ENCODE data around the gene UAP1L1.

UAP1L1 gene

DNA sequence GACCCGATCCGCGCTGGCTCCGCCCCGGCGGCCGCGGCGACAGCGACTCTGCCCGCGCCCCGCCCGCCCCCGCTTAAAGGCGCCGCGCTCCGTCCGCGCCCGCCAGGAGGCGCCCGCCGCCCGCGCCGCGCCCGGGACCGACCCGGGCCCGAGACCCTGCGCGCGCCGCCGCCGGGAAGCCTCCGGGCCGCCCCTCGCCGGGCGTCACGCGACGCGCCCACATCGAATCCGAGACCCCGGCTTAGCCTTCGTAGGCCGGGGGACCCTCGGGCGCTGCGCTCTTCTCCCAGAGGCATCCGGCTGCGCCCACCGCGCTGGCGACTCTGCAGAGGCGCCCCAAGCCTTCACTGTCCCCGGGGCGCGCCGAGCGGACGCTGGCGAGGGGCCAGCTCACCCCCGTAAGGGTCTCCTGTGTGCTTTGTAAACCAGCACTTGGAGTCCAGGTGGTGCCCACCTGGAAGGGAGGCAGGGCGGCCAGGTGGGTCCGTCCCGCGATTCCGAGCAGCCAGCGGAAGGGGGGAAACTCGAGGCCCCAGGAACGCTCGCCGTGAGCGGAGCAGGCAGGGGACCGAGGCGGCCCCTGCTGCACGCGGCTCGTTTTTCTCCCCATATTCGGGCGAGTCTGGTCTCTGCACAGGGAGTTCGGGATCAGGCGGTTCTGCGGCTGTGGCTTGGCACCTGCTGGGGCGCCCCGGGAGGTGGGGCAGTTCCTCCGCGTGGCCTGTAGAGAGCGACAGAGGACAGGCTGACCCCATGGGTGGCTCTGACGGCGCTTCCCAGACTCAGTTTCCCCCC, 48.9 kb upstream of the UAP1L1 start (continued):
- TF ChIP-seq, protein P1, sequence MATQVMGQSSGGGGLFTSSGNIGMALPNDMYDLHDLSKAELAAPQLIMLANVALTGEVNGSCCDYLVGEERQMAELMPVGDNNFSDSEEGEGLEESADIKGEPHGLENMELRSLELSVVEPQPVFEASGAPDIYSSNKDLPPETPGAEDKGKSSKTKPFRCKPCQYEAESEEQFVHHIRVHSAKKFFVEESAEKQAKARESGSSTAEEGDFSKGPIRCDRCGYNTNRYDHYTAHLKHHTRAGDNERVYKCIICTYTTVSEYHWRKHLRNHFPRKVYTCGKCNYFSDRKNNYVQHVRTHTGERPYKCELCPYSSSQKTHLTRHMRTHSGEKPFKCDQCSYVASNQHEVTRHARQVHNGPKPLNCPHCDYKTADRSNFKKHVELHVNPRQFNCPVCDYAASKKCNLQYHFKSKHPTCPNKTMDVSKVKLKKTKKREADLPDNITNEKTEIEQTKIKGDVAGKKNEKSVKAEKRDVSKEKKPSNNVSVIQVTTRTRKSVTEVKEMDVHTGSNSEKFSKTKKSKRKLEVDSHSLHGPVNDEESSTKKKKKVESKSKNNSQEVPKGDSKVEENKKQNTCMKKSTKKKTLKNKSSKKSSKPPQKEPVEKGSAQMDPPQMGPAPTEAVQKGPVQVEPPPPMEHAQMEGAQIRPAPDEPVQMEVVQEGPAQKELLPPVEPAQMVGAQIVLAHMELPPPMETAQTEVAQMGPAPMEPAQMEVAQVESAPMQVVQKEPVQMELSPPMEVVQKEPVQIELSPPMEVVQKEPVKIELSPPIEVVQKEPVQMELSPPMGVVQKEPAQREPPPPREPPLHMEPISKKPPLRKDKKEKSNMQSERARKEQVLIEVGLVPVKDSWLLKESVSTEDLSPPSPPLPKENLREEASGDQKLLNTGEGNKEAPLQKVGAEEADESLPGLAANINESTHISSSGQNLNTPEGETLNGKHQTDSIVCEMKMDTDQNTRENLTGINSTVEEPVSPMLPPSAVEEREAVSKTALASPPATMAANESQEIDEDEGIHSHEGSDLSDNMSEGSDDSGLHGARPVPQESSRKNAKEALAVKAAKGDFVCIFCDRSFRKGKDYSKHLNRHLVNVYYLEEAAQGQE (tag by site-specific recombination; IDR thresholded peaks at IDR 0.05), result no peak
- TF ChIP-seq ZNF791 (tag by site-specific recombination; IDR thresholded peaks at IDR 0.05) (no peak), ZXDB (tag by site-specific recombination; IDR thresholded peaks at IDR 0.05) (peak; percentile 77), ZFHX2 (tag by site-specific recombination; conservative IDR thresholded peaks at IDR 0.05) (peak; percentile 88), ZNF274 (IDR thresholded peaks at IDR 0.05; ENCODE audit: low read length) (no peak), ZNF274 (tag by site-specific recombination; IDR thresholded peaks at IDR 0.05; ENCODE audit: borderline replicate concordance) (no peak), ZBTB7A (tag by site-specific recombination; IDR thresholded peaks at IDR 0.05; ENCODE audit: low read depth) (0 out of 2 replicates have a peak, but pooled peaks have one; percentile 24), KLF1 (tag by site-specific recombination; IDR thresholded peaks at IDR 0.05) (peak; percentile 52), ZNF558 (tag by site-specific recombination; IDR thresholded peaks at IDR 0.05) (no peak), ZNF148 (tag by site-specific recombination; IDR thresholded peaks at IDR 0.05; ENCODE audit: borderline replicate concordance) (no peak), KLF10 (tag by site-specific recombination; IDR thresholded peaks at IDR 0.05) (0 out of 2 replicates have a peak, but pooled peaks have one; percentile 34), ZNF174 (tag by site-specific recombination; IDR thresholded peaks at IDR 0.05) (no peak), ZNF341 (tag by site-specific recombination; IDR thresholded peaks at IDR 0.05; ENCODE audit: low read depth) (peak; percentile 62), ZNF645 (tag by site-specific recombination; IDR thresholded peaks at IDR 0.05) (no peak), ZBTB17 (tag by site-specific recombination; IDR thresholded peaks at IDR 0.05) (peak; percentile 77), ZSCAN23 (tag by site-specific recombination; IDR thresholded peaks at IDR 0.05) (0 out of 2 replicates have a peak, but pooled peaks have one; percentile 38), ZNF660 (tag by site-specific recombination; IDR thresholded peaks at IDR 0.05) (no peak), ZNF404 (tag by site-specific recombination; IDR thresholded peaks at IDR 0.05) (no peak)
- TF ChIP-seq, protein P2, sequence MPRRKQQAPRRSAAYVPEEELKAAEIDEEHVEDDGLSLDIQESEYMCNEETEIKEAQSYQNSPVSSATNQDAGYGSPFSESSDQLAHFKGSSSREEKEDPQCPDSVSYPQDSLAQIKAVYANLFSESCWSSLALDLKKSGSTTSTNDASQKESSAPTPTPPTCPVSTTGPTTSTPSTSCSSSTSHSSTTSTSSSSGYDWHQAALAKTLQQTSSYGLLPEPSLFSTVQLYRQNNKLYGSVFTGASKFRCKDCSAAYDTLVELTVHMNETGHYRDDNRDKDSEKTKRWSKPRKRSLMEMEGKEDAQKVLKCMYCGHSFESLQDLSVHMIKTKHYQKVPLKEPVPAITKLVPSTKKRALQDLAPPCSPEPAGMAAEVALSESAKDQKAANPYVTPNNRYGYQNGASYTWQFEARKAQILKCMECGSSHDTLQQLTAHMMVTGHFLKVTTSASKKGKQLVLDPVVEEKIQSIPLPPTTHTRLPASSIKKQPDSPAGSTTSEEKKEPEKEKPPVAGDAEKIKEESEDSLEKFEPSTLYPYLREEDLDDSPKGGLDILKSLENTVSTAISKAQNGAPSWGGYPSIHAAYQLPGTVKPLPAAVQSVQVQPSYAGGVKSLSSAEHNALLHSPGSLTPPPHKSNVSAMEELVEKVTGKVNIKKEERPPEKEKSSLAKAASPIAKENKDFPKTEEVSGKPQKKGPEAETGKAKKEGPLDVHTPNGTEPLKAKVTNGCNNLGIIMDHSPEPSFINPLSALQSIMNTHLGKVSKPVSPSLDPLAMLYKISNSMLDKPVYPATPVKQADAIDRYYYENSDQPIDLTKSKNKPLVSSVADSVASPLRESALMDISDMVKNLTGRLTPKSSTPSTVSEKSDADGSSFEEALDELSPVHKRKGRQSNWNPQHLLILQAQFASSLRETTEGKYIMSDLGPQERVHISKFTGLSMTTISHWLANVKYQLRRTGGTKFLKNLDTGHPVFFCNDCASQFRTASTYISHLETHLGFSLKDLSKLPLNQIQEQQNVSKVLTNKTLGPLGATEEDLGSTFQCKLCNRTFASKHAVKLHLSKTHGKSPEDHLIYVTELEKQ (tag by site-specific recombination; IDR thresholded peaks at IDR 0.05; ENCODE audit: borderline replicate concordance), result no peak
- TF ChIP-seq, protein P3, sequence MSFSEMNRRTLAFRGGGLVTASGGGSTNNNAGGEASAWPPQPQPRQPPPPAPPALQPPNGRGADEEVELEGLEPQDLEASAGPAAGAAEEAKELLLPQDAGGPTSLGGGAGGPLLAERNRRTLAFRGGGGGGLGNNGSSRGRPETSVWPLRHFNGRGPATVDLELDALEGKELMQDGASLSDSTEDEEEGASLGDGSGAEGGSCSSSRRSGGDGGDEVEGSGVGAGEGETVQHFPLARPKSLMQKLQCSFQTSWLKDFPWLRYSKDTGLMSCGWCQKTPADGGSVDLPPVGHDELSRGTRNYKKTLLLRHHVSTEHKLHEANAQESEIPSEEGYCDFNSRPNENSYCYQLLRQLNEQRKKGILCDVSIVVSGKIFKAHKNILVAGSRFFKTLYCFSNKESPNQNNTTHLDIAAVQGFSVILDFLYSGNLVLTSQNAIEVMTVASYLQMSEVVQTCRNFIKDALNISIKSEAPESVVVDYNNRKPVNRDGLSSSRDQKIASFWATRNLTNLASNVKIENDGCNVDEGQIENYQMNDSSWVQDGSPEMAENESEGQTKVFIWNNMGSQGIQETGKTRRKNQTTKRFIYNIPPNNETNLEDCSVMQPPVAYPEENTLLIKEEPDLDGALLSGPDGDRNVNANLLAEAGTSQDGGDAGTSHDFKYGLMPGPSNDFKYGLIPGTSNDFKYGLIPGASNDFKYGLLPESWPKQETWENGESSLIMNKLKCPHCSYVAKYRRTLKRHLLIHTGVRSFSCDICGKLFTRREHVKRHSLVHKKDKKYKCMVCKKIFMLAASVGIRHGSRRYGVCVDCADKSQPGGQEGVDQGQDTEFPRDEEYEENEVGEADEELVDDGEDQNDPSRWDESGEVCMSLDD (tag by site-specific recombination; IDR thresholded peaks at IDR 0.05), result peak; percentile 87
- TF ChIP-seq, protein P4, sequence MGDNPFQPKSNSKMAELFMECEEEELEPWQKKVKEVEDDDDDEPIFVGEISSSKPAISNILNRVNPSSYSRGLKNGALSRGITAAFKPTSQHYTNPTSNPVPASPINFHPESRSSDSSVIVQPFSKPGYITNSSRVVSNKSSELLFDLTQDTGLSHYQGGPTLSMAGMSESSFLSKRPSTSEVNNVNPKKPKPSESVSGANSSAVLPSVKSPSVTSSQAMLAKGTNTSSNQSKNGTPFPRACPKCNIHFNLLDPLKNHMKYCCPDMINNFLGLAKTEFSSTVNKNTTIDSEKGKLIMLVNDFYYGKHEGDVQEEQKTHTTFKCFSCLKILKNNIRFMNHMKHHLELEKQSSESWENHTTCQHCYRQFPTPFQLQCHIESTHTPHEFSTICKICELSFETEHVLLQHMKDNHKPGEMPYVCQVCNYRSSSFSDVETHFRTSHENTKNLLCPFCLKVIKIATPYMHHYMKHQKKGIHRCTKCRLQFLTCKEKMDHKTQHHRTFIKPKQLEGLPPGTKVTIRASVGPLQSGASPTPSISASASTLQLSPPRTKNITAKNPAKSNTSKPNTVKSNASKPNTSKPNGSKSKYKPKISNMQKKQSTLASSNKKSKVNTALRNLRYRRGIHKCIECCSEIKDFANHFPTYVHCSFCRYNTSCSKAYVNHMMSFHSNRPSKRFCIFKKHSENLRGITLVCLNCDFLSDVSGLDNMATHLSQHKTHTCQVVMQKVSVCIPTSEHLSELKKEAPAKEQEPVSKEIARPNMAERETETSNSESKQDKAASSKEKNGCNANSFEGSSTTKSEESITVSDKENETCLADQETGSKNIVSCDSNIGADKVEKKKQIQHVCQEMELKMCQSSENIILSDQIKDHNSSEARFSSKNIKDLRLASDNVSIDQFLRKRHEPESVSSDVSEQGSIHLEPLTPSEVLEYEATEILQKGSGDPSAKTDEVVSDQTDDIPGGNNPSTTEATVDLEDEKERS (tag by site-specific recombination; IDR thresholded peaks at IDR 0.05), result no peak
